SK-N-SH treated with all-trans-retinoic acid at 6 μM for 48 hours (cell line): ENCODE measurements around the gene CEP57L1.

Experiments
- ATAC-seq: fragments of 200-7000 bp; cut with Tn5 transposase; 3 replicates; pipeline ENCODE4 v1.9.1; 2020; ENCODE audit warnings: mild to moderate bottlenecking, moderate library complexity
- ARNTL ChIP-seq: fragments of 450-650 bp; formaldehyde crosslinking; IDR thresholded peaks from 2 replicates; pipeline ENCODE4 v1.5.0; 2020; ENCODE audit warnings: low read depth, mild to moderate bottlenecking, moderate library complexity, borderline replicate concordance
- BACH2 ChIP-seq: fragments of 250-450 bp; sonication (Bioruptor Pico); IDR thresholded peaks from 2 replicates; pipeline ENCODE4 v1.9.0; 2021; ENCODE audit warnings: mild to moderate bottlenecking, borderline replicate concordance
- CSDC2 ChIP-seq: fragments of 250-450 bp; sonication (Bioruptor Pico); IDR thresholded peaks from 2 replicates; pipeline ENCODE4 v1.5.0; 2020; ENCODE audit warnings: mild to moderate bottlenecking, moderate library complexity
- ESRRG ChIP-seq: fragments of 250-450 bp; sonication (Bioruptor Pico); IDR thresholded peaks from 2 replicates; pipeline ENCODE4 v1.6.1; 2021; ENCODE audit warnings: mild to moderate bottlenecking
- GLIS3 ChIP-seq: fragments of 250-450 bp; sonication (Bioruptor Pico); IDR thresholded peaks from 2 replicates; pipeline ENCODE4 v1.5.0; 2020; ENCODE audit warnings: mild to moderate bottlenecking, moderate library complexity
- ISL1 ChIP-seq: fragments of 250-450 bp; sonication (Bioruptor Pico); IDR thresholded peaks from 2 replicates; pipeline ENCODE4 v2.1.2; 2022; ENCODE audit warnings: mild to moderate bottlenecking, moderate library complexity
- OSR1 ChIP-seq: fragments of 250-450 bp; sonication (Bioruptor Pico); IDR thresholded peaks from 2 replicates; pipeline ENCODE4 v1.8.0; 2022; ENCODE audit warnings: moderate library complexity, mild to moderate bottlenecking, inconsistent platforms
- POU6F1 ChIP-seq: fragments of 250-450 bp; sonication (Bioruptor Pico); IDR thresholded peaks from 2 replicates; pipeline ENCODE4 v1.8.0; 2021; ENCODE audit warnings: low read depth, mild to moderate bottlenecking, moderate library complexity, borderline replicate concordance
- PPARA ChIP-seq: fragments of 250-450 bp; sonication (Bioruptor Pico); IDR thresholded peaks from 2 replicates; pipeline ENCODE4 v1.5.0; 2020; ENCODE audit warnings: mild to moderate bottlenecking, borderline replicate concordance
- RARB ChIP-seq: fragments of 250-450 bp; sonication (Bioruptor Pico); IDR thresholded peaks from 2 replicates; pipeline ENCODE4 v1.8.0; 2021; ENCODE audit warnings: mild to moderate bottlenecking, moderate library complexity
- SNAI2 ChIP-seq: fragments of 250-450 bp; sonication (Bioruptor Pico); IDR thresholded peaks from 2 replicates; pipeline ENCODE4 v1.5.0; 2020; ENCODE audit warnings: mild to moderate bottlenecking, moderate library complexity
- TCF4 ChIP-seq: fragments of 250-450 bp; sonication (Bioruptor Pico); IDR thresholded peaks from 2 replicates; pipeline ENCODE4 v1.8.0; 2021; ENCODE audit warnings: mild to moderate bottlenecking, moderate library complexity, borderline replicate concordance
- ZC3H10 ChIP-seq: fragments of 250-450 bp; sonication (Bioruptor Pico); IDR thresholded peaks from 2 replicates; pipeline ENCODE4 v1.5.1; 2021; ENCODE audit warnings: mild to moderate bottlenecking, moderate library complexity
- ZFP3 ChIP-seq: fragments of 250-450 bp; sonication (Bioruptor Pico); IDR thresholded peaks from 2 replicates; pipeline ENCODE4 v1.5.0; 2020; ENCODE audit warnings: mild to moderate bottlenecking, moderate library complexity
- ZFP30 ChIP-seq: fragments of 450-650 bp; formaldehyde crosslinking; IDR thresholded peaks from 2 replicates; pipeline ENCODE4 v1.5.0; 2022; ENCODE audit warnings: mild to moderate bottlenecking, moderate library complexity
- ZNF565 ChIP-seq: fragments of 450-650 bp; formaldehyde crosslinking; conservative IDR thresholded peaks from 2 replicates; pipeline ENCODE4 v1.5.0; 2020; ENCODE audit warnings: low read depth, mild to moderate bottlenecking, moderate library complexity
- ZNF70 ChIP-seq: fragments of 450-650 bp; formaldehyde crosslinking; IDR thresholded peaks from 2 replicates; pipeline ENCODE4 v1.5.0; 2020; ENCODE audit warnings: mild to moderate bottlenecking, moderate library complexity
- ZNF8 ChIP-seq: fragments of 450-650 bp; formaldehyde crosslinking; IDR thresholded peaks from 2 replicates; pipeline ENCODE4 v1.5.0; 2020; ENCODE audit warnings: mild to moderate bottlenecking, moderate library complexity
- TF ChIP-seq, protein P1 (sequence below): fragments of 250-450 bp; sonication (Bioruptor Pico); IDR thresholded peaks from 2 replicates; pipeline ENCODE4 v1.5.1; 2021; ENCODE audit warnings: mild to moderate bottlenecking, moderate library complexity
- TF ChIP-seq, protein P2 (sequence below): fragments of 250-450 bp; sonication (Bioruptor Pico); IDR thresholded peaks from 2 replicates; pipeline ENCODE4 v1.5.0; 2020; ENCODE audit warnings: mild to moderate bottlenecking, moderate library complexity
- TF ChIP-seq, protein P3 (sequence below): fragments of 250-450 bp; sonication (Bioruptor Pico); IDR thresholded peaks from 2 replicates; pipeline ENCODE4 v1.8.0; 2020; ENCODE audit warnings: mild to moderate bottlenecking, moderate library complexity, borderline replicate concordance
- TF ChIP-seq, protein P4 (sequence below): fragments of 250-450 bp; sonication (Bioruptor Pico); IDR thresholded peaks from 2 replicates; pipeline ENCODE4 v1.5.1; 2020; ENCODE audit warnings: low read depth, mild to moderate bottlenecking, moderate library complexity

CEP57L1 gene

GRCh38 chr6:109103942-109104341 is 8.6 kb downstream of the CEP57L1 start:
- no peak for ATAC-seq
- TF ChIP-seq PPARA (CRISPR knock-in tag) (no peak), GLIS3 (no peak), ISL1 (no peak), ESRRG (CRISPR knock-in tag) (no peak), SNAI2 (CRISPR knock-in tag) (no peak), TCF4 (CRISPR knock-in tag) (no peak), RARB (CRISPR knock-in tag) (no peak), ZC3H10 (CRISPR knock-in tag) (no peak), ZNF565 (CRISPR knock-in tag) (no peak), ZFP30 (CRISPR knock-in tag) (no peak), BACH2 (no peak), CSDC2 (CRISPR knock-in tag) (no peak), POU6F1 (CRISPR knock-in tag) (no peak), ARNTL (CRISPR knock-in tag) (no peak), ZFP3 (no peak)
- TF ChIP-seq, protein P1, sequence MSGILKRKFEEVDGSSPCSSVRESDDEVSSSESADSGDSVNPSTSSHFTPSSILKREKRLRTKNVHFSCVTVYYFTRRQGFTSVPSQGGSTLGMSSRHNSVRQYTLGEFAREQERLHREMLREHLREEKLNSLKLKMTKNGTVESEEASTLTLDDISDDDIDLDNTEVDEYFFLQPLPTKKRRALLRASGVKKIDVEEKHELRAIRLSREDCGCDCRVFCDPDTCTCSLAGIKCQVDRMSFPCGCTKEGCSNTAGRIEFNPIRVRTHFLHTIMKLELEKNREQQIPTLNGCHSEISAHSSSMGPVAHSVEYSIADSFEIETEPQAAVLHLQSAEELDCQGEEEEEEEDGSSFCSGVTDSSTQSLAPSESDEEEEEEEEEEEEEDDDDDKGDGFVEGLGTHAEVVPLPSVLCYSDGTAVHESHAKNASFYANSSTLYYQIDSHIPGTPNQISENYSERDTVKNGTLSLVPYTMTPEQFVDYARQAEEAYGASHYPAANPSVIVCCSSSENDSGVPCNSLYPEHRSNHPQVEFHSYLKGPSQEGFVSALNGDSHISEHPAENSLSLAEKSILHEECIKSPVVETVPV (CRISPR knock-in tag) = no peak
- TF ChIP-seq, protein P2, sequence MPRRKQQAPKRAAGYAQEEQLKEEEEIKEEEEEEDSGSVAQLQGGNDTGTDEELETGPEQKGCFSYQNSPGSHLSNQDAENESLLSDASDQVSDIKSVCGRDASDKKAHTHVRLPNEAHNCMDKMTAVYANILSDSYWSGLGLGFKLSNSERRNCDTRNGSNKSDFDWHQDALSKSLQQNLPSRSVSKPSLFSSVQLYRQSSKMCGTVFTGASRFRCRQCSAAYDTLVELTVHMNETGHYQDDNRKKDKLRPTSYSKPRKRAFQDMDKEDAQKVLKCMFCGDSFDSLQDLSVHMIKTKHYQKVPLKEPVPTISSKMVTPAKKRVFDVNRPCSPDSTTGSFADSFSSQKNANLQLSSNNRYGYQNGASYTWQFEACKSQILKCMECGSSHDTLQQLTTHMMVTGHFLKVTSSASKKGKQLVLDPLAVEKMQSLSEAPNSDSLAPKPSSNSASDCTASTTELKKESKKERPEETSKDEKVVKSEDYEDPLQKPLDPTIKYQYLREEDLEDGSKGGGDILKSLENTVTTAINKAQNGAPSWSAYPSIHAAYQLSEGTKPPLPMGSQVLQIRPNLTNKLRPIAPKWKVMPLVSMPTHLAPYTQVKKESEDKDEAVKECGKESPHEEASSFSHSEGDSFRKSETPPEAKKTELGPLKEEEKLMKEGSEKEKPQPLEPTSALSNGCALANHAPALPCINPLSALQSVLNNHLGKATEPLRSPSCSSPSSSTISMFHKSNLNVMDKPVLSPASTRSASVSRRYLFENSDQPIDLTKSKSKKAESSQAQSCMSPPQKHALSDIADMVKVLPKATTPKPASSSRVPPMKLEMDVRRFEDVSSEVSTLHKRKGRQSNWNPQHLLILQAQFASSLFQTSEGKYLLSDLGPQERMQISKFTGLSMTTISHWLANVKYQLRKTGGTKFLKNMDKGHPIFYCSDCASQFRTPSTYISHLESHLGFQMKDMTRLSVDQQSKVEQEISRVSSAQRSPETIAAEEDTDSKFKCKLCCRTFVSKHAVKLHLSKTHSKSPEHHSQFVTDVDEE = no peak
- TF ChIP-seq, protein P3, sequence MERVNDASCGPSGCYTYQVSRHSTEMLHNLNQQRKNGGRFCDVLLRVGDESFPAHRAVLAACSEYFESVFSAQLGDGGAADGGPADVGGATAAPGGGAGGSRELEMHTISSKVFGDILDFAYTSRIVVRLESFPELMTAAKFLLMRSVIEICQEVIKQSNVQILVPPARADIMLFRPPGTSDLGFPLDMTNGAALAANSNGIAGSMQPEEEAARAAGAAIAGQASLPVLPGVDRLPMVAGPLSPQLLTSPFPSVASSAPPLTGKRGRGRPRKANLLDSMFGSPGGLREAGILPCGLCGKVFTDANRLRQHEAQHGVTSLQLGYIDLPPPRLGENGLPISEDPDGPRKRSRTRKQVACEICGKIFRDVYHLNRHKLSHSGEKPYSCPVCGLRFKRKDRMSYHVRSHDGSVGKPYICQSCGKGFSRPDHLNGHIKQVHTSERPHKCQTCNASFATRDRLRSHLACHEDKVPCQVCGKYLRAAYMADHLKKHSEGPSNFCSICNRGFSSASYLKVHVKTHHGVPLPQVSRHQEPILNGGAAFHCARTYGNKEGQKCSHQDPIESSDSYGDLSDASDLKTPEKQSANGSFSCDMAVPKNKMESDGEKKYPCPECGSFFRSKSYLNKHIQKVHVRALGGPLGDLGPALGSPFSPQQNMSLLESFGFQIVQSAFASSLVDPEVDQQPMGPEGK (CRISPR knock-in tag) = no peak
- TF ChIP-seq, protein P4, sequence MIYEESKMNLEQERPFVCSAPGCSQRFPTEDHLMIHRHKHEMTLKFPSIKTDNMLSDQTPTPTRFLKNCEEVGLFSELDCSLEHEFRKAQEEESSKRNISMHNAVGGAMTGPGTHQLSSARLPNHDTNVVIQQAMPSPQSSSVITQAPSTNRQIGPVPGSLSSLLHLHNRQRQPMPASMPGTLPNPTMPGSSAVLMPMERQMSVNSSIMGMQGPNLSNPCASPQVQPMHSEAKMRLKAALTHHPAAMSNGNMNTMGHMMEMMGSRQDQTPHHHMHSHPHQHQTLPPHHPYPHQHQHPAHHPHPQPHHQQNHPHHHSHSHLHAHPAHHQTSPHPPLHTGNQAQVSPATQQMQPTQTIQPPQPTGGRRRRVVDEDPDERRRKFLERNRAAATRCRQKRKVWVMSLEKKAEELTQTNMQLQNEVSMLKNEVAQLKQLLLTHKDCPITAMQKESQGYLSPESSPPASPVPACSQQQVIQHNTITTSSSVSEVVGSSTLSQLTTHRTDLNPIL (CRISPR knock-in tag) = no peak

DNA sequence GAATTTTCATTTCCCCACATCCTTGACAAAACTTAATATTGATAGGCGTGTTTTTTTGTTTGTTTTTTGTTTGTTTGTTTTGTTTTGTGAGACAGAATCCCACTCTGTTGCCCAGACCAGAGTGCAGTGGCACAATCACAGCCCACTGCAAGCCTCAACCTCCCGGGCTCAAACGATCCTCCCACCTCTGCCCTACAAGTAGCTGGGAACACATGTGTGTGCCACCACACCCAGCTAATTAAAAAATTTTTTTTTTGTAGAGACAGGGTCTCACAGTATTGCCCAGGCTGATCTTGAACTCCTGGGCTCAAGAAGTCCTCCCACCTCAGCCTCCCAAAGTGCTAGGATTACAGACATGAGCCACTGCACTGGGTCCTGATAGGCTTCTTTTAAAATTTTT is 9.2 kb downstream of the CEP57L1 start:
- no peak for TF ChIP-seq GLIS3
- TF ChIP-seq CSDC2 (CRISPR knock-in tag) = no peak
- no peak for TF ChIP-seq OSR1 (CRISPR knock-in tag)
- TF ChIP-seq RARB (CRISPR knock-in tag) = no peak
- TF ChIP-seq ZFP3 = no peak
- TF ChIP-seq, protein P1 (CRISPR knock-in tag) = no peak
- TF ChIP-seq ZFP30 (CRISPR knock-in tag) = no peak
- no peak for TF ChIP-seq ZNF565 (CRISPR knock-in tag)
- TF ChIP-seq POU6F1 (CRISPR knock-in tag) = no peak
- TF ChIP-seq ZNF70 (CRISPR knock-in tag) = no peak
- no peak for TF ChIP-seq ZNF8
- no peak for TF ChIP-seq ARNTL (CRISPR knock-in tag)
- TF ChIP-seq, protein P2 = no peak
- no peak for TF ChIP-seq PPARA (CRISPR knock-in tag)
- TF ChIP-seq BACH2 = no peak
- no peak for TF ChIP-seq ZC3H10 (CRISPR knock-in tag)
- no peak for TF ChIP-seq SNAI2 (CRISPR knock-in tag)
- TF ChIP-seq TCF4 (CRISPR knock-in tag) = no peak
- TF ChIP-seq, all 23 proteins: peak for 0
- no peak for ATAC-seq
